ENCODE results near the gene IL26. TPM values are rescaled to one million over a fixed set of nuclear protein-coding genes. Genes with fewer than 3 reads are reported as not detected.
A peak's percentile ranks its signal among the peaks of the same experiment; 100 is the strongest.

The IL26 gene
- total RNA-seq, 1 donor from 2014 or later = not detected

DNA sequence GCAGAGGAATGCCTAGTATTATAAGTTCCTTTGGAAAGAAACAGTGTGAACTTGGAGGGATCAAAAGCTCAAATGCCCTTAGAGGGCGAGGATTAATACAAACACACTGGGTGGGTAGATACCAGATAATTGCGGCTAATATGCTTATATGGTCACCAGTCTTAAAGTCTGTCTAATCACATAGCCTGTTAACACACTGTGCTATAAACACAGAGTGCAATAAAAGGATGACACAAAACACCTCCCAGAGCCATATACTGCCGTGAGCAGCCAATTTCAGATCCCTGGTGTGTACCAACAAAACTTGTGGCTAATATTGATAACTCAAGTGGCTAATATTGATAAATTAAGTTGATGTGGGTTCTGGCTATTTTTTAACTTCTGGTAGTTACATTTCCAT lies 1.7 kb upstream of the IL26 start:
- H3K4me3 Mint-ChIP-seq (ENCODE audit: unreplicated experiment) = no peak overlapping the region
- H3K27ac Mint-ChIP-seq (ENCODE audit: unreplicated experiment) = no peak overlapping the region
- Histone ChIP-seq H3K4me3 (ENCODE audit: insufficient read depth, low read depth, low read length) (no peak overlapping the region), H4K20me1 (ENCODE audit: insufficient read depth, low read length) (no peaks in the 10 kb centered on the region), H3K9ac (ENCODE audit: low read length) (no peak overlapping the region), H3K27me3 (ENCODE audit: insufficient read depth, low read length) (no peaks in the 10 kb centered on the region), H3K4me1 (ENCODE audit: insufficient read depth, low read length) (peaks cover 16% of the 10 kb centered on the region), H3K9me3 (ENCODE audit: insufficient read depth, low read depth, low read length) (no peaks in the 10 kb centered on the region), H3K79me2 (ENCODE audit: insufficient read depth, low read length) (no peaks in the 10 kb centered on the region), H3K36me3 (ENCODE audit: insufficient read depth, low read length) (no peaks in the 10 kb centered on the region), H2AFZ (ENCODE audit: low read depth, low read length) (no peak overlapping the region), H3K4me2 (ENCODE audit: low read length) (no peak overlapping the region), H3K27ac (ENCODE audit: low read depth, low read length) (no peak overlapping the region)
- DNase-seq (ENCODE audit: low read depth) (no peak), FAIRE-seq (no peak)
- H3K27me3 Mint-ChIP-seq (ENCODE audit: low read depth, unreplicated experiment) = peaks cover 4% of the 10 kb centered on the region
- TF ChIP-seq EZH2 (IDR thresholded peaks at IDR 0.05; ENCODE audit: insufficient read depth, low read length) = no peak
- no peak for TF ChIP-seq CTCF (IDR thresholded peaks at IDR 0.05; ENCODE audit: insufficient read depth, low read depth, low read length)
- no peaks in the 10 kb centered on the region for H3K36me3 Mint-ChIP-seq (ENCODE audit: low read depth, unreplicated experiment)
- no peaks in the 10 kb centered on the region for H3K9me3 Mint-ChIP-seq (ENCODE audit: unreplicated experiment)
- peaks cover 6% of the 10 kb centered on the region for H3K4me1 Mint-ChIP-seq (ENCODE audit: low read depth, unreplicated experiment)

DNA sequence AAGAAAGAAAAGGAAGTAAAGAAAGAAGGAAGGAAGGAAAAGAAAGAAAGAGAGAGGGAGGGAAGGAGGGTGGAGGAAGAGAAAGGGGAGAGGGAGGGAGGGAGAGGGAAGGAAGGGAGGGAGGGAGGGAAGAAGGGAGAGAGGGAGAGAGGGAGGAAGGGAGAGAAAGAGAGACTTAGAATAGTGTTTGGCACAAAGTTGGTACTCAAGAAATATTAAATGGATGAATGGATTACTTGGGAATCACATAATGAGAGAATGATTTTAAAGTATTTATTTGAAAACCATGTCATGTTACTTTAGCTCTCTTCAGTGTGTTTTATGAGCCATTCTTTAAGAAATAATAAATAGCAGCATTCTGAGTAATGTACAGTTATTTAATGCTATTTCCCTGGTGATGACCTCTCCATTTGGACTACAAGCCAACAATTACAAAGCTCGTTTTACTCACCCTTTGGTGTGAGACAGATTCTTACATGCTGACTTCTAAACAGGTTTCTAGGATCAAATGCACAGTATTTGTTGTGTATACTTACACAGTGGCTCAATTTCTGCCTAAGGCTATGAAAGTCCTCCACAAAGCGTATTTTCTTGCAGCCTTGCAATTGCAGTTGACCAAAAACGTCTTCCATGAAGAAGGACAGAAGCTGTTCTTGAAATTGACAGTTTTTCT lies 861 bp downstream of the IL26 start:
- Histone ChIP-seq H3K4me1 (ENCODE audit: insufficient read depth, low read length) (peaks cover 16% of the 10 kb centered on the region), H3K27ac (ENCODE audit: low read depth, low read length) (no peak overlapping the region), H4K20me1 (ENCODE audit: insufficient read depth, low read length) (no peaks in the 10 kb centered on the region), H3K9ac (ENCODE audit: low read length) (no peak overlapping the region), H3K4me3 (ENCODE audit: insufficient read depth, low read depth, low read length) (no peak overlapping the region), H2AFZ (ENCODE audit: low read depth, low read length) (no peak overlapping the region), H3K36me3 (ENCODE audit: insufficient read depth, low read length) (no peaks in the 10 kb centered on the region), H3K9me3 (ENCODE audit: insufficient read depth, low read depth, low read length) (no peaks in the 10 kb centered on the region), H3K79me2 (ENCODE audit: insufficient read depth, low read length) (no peaks in the 10 kb centered on the region), H3K4me2 (ENCODE audit: low read length) (peak overlapping the region; percentile 31), H3K27me3 (ENCODE audit: insufficient read depth, low read length) (no peaks in the 10 kb centered on the region)
- Mint-ChIP-seq H3K27ac (ENCODE audit: unreplicated experiment) (no peak overlapping the region), H3K4me3 (ENCODE audit: unreplicated experiment) (no peak overlapping the region), H3K9me3 (ENCODE audit: unreplicated experiment) (no peaks in the 10 kb centered on the region), H3K4me1 (ENCODE audit: low read depth, unreplicated experiment) (peaks cover 6% of the 10 kb centered on the region), H3K36me3 (ENCODE audit: low read depth, unreplicated experiment) (no peaks in the 10 kb centered on the region), H3K27me3 (ENCODE audit: low read depth, unreplicated experiment) (no peaks in the 10 kb centered on the region)
- DNase-seq (ENCODE audit: low read depth) (peak; percentile 78), FAIRE-seq (peak; percentile 82)
- no peak for TF ChIP-seq CTCF (IDR thresholded peaks at IDR 0.05; ENCODE audit: insufficient read depth, low read depth, low read length)
- no peak for TF ChIP-seq EZH2 (IDR thresholded peaks at IDR 0.05; ENCODE audit: insufficient read depth, low read length)

- Histone ChIP-seq H3K36me3 (ENCODE audit: insufficient read depth, low read length) (no peaks in the 10 kb centered on the region), H3K27me3 (ENCODE audit: insufficient read depth, low read length) (no peaks in the 10 kb centered on the region), H3K4me2 (ENCODE audit: low read length) (peak overlapping the region; percentile 68), H3K9ac (ENCODE audit: low read length) (peak overlapping the region; percentile 8), H3K27ac (ENCODE audit: low read depth, low read length) (no peak overlapping the region), H3K4me1 (ENCODE audit: insufficient read depth, low read length) (peaks cover 16% of the 10 kb centered on the region), H3K9me3 (ENCODE audit: insufficient read depth, low read depth, low read length) (no peaks in the 10 kb centered on the region), H3K4me3 (ENCODE audit: insufficient read depth, low read depth, low read length) (peak overlapping the region; percentile 23), H3K79me2 (ENCODE audit: insufficient read depth, low read length) (no peaks in the 10 kb centered on the region), H4K20me1 (ENCODE audit: insufficient read depth, low read length) (no peaks in the 10 kb centered on the region), H2AFZ (ENCODE audit: low read depth, low read length) (peak overlapping the region; percentile 68)
- DNase-seq (ENCODE audit: low read depth) (peak; percentile 68), FAIRE-seq (peak; percentile 96)
- Mint-ChIP-seq H3K27me3 (ENCODE audit: low read depth, unreplicated experiment) (no peaks in the 10 kb centered on the region), H3K4me3 (ENCODE audit: unreplicated experiment) (no peak overlapping the region), H3K4me1 (ENCODE audit: low read depth, unreplicated experiment) (peaks cover 6% of the 10 kb centered on the region), H3K36me3 (ENCODE audit: low read depth, unreplicated experiment) (no peaks in the 10 kb centered on the region), H3K27ac (ENCODE audit: unreplicated experiment) (no peak overlapping the region), H3K9me3 (ENCODE audit: unreplicated experiment) (no peaks in the 10 kb centered on the region)
- TF ChIP-seq CTCF (IDR thresholded peaks at IDR 0.05; ENCODE audit: insufficient read depth, low read depth, low read length) = peak; percentile 88
- no peak for TF ChIP-seq EZH2 (IDR thresholded peaks at IDR 0.05; ENCODE audit: insufficient read depth, low read length)
These were observed 2.4 kb downstream of the IL26 start for GRCh38 chr12:68223067-68223747.
